Right ventricle myocardium inferior (tissue), 1 donor: ENCODE measurements around the gene TNIK. TPM values are rescaled to one million over a fixed set of nuclear protein-coding genes. Genes with fewer than 3 reads are reported as not detected.

Source experiments
- ATAC-seq: fragments of 200-7000 bp; cut with Tn5 transposase; one replicate; pipeline ENCODE4 v1.9.1; 2020; ENCODE audit warnings: mild to moderate bottlenecking, moderate library complexity
- DNase-seq: peaks from one replicate; pipeline ENCODE4 v3.0.0; 2021; ENCODE audit errors: missing footprints
- intact Hi-C: fragments of 100-400 bp; cut with DNase I; formaldehyde crosslinking; loops from one replicate; pipeline ENCODE4 v1.11.0; 2022
- total RNA-seq: library from RNA; stranded (reverse); fragmentation: NEBNext Ultra II Directional; extraction: Animal tissue kit (Norgen Biotek cat#: 25700); gene quantifications from one replicate; pipeline ENCODE4 v1.2.1, GENCODE V29; 2021
- donor health status: DM: no; HTN: yes; CAD: no; lungs with severe emphysema.

TNIK gene
- total RNA-seq, 1 donor from 2014 or later, result 29.1 TPM

DNA sequence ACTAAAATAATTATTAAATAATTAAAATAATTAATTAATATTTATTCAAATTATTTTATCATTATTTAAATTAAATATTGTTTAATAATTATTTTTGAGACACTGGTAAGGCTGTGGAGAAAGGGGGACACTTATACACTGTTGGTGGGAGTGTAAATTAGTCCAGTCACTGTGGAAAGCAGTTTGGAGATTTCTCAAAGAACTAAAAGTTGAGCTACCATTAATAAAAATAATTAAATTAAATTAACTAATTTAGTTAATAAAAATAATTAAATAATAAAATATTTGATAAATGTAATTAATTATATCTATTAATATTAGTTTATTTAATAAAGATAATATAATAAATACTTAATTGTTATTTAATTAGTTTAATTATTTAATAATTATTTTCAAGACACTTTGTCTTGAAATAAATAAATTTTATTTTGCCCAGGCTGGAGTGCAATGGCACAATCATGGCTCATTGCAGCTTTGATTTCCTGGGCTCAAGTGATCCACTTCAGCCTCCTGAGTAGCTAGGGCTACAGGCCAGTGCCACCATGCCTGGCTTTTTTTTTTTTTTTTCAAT is 16.4 kb upstream of the TNIK start:
- DNase-seq, result no peak
- intact Hi-C loops, result no loop called here
- no peak for ATAC-seq

DNA sequence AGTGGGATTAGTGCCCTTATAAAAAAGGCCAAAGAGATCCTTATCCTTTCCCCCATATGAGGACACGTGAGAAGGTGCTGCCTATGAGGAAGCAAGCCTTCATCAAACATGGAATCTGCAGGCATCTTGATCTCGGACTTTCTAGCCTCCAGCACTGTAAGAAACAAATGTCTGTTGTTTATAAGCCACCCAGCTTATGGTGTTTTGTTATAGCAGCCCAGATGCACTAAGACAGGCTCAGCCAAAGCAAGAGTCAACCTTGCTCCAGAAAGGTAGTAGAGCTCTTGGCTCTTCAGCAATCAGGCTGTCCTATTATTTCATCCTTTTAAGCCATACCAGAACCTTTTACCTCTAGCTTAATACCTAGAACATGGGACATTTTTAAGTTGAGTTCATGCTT is 12.3 kb upstream of the TNIK start:
- DNase-seq (no peak), ATAC-seq (no peak)
- intact Hi-C loops, result no loop called here

DNA sequence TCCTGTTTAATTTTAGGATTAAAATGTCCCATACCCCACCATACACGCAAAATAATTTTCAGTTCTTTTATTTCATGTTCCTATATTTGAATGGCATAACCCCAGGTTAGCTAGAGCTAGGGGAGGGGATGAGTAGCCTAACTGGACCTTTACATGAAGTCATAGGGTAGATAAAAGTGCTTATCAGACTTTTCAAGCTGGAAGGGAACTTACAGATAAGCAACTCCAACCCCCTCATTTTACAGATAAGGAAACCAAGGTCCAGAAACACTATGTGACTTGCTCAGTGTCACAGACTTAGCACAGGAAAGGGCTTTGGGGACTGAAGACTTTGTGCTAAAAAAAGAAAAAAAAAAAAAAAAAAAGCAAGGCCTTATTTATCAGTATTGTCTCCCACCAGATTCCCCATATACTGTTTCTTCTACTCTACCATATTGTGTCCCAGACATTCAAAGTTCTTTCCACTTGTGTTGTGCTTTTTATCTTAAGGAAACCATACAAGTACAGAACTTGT is 10.6 kb upstream of the TNIK start:
- ATAC-seq (no peak), DNase-seq (no peak)
- intact Hi-C loops, result no loop called here

DNA sequence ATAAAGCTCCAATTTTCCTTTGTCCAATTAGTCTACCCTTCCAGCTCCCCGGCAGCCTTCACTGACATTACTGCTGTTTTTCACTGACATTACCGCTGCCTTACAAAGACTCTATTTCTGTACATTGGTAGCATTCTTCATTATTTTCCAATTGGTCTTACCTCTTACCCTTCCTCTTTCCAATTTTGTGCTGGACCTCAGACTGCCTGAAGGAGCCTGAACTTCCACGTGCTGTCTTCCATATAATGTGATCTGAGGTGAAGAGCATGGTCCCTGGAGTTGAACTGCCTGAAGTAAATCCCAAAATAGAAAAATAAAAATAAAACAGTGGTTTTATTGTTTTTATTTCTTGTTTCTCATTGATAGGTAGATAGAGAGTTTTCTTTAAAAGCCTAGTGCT is 9.2 kb upstream of the TNIK start:
- no peak for DNase-seq
- intact Hi-C loops, result no loop called here

DNA sequence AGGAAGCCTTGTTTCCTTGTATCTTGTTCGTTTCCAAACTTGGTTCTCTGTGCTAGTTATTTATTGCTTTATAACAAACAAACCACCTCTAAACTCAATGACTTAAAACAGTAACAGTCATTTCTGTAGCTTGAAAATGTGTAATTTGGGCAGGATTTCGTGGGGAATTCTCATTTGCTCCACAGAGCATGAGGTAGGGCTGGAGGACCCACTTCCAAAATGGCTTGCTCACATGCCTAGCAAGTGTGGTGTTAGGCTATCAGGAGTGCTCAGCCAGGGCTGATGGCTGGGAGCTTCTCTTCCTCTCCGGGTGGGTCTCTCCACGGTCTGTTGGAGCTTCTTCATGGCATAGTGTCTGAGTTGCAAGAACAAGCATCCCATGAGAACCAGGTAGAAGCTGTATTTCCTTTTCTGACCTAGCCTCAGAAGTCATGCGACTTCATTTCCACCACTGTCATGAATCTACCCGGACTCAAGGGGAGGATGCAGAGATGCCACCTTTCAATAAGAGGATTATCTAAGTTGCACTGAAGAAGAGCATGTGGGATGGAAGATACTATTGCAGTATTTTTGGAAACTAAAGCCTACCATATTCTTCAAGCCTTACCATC is 8.2 kb upstream of the TNIK start:
- no peak for ATAC-seq
- DNase-seq, result no peak
- intact Hi-C loops, result no loop called here

More for the DNA sequence above, 9.2 kb upstream of the TNIK start:
- no peak for ATAC-seq

DNA sequence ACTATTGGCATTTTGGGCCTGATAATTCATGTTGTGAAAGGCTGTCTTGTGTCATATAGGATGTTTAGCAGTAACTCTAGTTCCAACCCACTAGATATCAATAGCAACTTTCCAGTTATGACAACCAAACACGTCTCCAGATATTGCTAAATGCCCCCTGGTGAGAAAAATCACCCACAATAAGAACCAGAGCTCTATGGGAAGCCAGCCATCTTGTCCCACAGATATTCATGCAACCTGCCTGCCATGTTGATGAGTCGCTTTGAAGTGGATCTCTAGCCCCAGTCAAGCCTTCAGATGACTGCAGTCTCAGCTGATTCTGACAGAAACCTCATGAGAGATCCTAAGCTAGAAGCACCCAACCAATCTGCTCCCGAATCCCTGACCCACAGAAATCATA is 5.6 kb upstream of the TNIK start:
- intact Hi-C loops, result no loop called here
- no peak for DNase-seq

DNA sequence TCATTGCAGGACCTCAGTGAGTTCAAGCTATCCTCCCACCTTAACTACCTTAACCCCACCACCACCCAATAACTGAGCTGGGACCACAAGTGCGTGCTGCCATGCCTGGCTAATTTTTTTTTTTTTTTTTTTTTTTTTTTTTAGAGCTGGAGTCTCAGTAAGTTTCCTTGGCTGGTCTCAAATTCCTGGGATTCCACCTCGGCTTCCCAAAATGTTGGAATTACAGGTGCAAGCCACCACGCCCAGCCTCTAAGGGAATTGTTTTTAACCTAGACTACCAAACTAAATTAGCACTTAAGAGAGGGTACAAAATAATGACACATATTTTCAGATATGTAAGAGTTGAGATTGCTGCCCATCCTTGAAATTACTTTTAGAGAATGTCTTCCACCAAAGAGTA is 4.3 kb upstream of the TNIK start:
- no peak for ATAC-seq
- no peak for DNase-seq
- intact Hi-C loops, result no loop called here

More for the DNA sequence above, 5.6 kb upstream of the TNIK start:
- no peak for ATAC-seq

DNA sequence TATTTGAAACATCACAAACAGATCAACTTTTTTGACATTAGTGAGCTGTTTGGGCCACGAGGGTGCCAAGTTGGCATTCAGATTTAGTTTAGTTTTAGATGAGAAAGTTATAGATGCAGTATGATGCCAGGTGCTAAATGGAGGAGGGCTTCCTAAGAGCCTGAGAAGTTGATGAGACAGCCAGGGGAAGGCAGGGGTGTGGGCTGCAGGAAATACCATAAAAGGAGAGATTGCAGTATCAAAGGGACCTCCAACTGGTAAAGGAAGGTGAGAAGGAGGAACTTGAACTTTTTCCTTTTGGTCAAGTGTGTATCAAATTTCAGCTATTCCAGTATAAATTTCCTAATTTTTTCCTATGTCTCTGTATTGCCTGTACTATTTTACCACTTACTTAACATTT is 2.0 kb upstream of the TNIK start:
- intact Hi-C loops, result no loop called here
- DNase-seq (no peak), ATAC-seq (no peak)

DNA sequence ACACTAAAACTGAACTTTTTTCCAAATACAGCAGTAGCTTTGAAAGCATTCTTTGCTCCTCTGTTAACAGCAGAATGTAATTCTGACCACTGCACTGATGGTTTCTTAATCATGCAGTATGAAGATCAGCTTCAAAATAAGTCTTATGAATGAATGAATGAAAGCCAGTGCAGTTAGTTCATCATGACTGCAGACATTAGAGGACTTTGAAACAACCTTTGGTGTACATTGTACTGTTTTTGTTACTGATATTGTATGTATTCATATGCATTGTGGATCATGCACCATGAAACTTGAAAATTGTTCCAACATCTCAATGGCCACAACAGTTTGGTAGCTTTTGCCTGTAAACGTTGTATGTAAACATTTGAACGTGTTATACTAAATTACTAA is 1.3 kb upstream of the TNIK start:
- intact Hi-C loops, result loop anchor here (2.0 kb wide), 1 partner anchor 103 kb away; no protein-coding TSS in a partner anchor
- ATAC-seq, result no peak

DNA sequence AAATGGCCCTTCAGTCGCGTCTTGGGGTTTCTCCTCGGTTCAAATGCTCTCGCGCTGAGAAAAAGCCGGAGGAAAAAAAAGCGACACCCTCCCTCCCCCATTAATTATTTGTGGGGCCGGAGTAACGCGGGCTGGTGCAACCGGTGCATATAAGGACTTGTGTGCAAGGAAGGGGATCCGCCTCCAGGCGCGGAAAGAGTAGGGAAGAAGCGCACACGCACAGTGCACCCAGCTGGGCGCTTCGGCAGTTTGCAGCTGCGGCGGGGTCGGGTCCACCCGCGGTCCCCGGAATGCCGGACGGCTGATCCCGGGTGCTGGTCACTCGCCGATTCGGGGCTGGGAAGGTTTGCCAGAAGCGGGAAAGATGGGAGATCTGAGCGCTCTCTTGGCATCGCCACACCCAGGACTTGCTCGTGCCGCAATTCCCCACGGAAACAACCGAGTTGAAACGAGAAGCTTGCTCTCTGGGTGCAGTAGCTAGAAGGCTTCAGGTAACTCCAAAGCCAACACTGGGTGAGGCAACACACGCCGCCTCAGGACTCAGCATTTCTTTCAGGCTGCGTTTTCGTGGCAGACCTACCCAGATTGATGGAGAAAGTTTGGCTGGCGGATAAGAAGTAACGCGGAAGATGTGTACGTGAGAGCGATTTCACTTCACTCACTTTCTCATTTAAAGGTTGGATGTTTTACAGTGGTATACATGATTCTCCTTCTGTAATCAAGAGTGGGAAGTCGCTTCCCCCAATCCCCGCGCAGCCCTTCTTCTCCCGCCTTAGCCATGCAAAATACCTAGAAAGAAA is 720 bp upstream of the TNIK start:
- peak; percentile 73 for ATAC-seq
- DNase-seq, result peak; percentile 81
- intact Hi-C loops, result loop anchor here (2.0 kb wide), 1 partner anchor 104 kb away; no protein-coding TSS in a partner anchor

More for the DNA sequence above, 1.3 kb upstream of the TNIK start:
- DNase-seq, result no peak

DNA sequence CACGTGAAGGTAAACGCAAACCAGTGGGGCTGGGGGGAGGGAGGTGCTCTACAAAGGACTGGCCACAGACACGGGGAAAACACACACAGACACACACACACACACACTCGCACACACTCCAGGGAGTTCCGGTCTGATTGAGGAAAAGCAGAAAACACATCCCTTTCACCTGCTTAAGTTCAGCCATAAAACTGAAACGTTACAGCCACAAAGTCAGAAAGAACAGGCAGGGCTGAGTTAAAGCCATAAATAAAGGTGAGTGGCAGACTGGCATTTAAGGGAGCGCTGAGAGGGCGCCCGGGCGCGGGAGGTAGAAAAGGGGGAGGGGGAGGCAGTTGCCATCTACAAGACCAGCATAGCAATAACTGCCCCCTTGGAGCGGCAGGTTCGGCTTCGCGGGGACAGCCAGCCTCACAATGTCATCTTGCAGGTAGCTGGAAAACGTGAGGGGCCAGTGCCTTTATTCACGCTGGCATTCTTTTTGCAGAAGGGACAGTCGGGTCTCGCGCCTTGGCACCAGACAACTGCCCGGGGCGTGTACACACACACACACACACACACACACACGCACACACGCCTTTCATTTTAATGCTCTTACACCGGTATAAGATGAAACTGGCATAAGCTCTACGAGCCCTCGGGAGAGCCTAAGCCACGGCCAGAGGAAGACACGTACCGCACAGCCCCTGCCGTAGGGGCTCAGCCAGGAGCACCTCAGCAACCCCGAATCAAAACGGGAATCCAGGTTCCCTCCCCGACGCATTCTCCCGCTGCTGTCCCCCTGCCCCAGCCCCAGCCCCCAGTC is 866 bp downstream of the TNIK start:
- no peak for DNase-seq
- intact Hi-C loops, result loop anchor here (2.0 to 5.0 kb wide), 3 partner anchors 57 to 271 kb away; no protein-coding TSS in a partner anchor
- ATAC-seq, result peak; percentile 24

DNA sequence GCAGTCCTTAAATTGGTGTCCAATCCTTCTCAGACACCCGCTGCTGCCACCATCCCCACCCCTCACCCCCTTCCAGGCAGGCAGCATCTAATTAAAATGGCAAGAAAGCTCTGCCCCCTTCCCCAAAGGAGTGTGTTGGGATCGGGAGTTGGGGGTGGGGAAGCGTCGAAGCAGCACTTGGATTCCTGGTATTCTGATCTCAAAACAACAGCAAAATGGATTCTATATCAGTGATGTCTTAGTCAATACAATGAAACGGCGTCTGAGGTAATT is 1.4 kb downstream of the TNIK start:
- intact Hi-C loops, result loop anchor here (2.0 to 5.0 kb wide), 3 partner anchors 56 to 270 kb away; no protein-coding TSS in a partner anchor
- ATAC-seq, result no peak

DNA sequence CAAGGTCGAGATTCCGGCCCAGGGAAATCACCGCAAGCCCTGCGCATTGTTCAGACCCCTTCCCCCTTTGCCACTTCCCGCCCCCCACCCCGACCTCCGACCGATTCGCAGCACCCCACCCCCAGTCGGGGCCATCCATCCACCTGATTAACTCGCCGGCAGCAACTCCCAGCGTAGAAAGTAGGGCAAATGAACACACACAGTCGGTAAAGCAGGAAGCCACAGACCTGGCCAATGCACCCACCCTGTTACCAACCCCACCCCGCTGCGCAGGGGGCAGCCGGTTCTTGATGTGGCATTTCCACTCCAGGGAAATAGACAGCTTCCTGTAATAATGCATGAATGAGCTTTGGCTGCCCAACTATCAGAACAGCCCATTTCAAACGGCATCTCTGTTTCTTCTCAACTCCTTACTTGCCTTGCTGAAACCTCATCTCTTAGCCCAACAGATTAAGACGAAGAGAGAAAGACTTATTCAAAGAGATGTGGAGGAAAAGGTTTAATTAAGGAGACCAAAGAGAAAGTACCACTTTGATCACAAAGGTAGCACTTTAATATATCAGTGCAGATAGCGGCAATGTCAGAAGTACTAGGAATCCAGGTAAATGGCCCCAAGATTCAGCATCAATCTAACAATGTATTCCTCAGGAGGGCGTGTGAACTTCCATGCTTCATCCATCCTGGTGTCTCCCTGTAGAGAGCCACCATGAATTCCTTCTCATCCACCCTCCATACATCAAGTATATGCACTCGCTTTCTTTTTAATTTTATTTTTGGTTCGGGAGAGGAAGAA is 1.9 kb downstream of the TNIK start:
- ATAC-seq (no peak), DNase-seq (no peak)
- intact Hi-C loops, result loop anchor here (2.0 to 5.0 kb wide), 3 partner anchors 56 to 269 kb away; no protein-coding TSS in a partner anchor

More for the DNA sequence above, 1.4 kb downstream of the TNIK start:
- DNase-seq, result no peak

DNA sequence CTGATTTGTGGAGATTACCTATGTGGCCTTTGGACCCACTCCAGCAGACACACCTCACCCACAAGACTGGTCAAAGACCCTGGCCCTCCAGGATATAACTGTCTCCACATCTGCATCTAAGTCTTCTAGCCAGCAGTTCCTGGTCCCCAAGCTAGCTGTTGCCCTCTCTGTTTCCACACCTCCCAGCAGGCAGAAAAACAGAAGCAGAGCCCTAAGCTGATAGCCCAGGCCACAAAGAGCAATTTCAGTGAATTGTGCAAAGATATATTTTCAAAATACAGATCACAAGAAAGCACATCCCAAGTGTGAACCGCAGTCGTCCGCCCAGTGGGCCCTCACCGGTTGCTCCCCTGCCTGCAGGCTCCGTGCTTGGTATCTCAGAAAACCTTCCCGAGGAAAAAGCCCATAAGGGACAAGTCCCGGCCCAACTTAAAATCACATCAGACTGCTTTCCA is 2.6 kb downstream of the TNIK start:
- DNase-seq (no peak), ATAC-seq (no peak)
- intact Hi-C loops, result loop anchor here (2.0 to 5.0 kb wide), 3 partner anchors 55 to 269 kb away; no protein-coding TSS in a partner anchor

DNA sequence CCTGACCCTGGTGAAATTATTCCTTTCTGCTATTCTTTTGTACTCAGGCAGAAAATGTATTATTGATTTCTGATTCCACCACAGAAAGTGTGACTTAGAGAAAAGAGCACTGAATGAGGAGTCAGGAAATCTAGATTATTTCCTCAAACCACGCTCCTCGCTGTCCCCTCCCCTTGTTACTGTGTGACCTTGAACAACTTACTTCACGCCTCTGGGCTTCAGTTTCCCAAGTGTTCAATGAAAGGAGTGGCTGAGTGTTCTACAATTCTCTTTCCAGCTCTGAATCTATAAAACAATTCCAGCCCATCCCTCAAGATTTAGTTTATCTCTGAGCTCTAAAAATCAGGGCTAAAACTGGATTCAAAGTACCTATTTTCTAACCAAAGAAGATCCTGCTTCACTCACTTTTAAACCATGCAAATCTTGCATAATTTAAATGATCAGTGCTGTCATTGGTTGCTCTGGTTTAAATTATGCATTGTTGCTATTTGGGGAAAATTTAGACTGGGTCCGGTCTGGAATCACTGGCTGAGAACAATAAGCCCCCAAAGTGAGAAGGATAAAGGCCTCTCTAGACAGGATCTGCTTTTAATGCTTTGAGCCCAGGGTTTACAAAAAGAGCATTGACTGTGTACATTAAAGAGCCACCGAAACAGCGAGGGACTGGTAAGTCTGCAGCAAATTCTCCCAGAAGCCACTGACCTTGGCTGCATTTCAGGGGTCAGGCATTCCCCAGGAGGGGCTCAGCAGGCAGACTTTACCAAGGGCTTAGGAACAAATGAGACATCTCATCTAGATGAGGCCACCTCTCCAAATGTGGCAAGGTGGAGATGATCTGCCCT is 3.2 kb downstream of the TNIK start:
- no peak for ATAC-seq
- DNase-seq, result no peak
- intact Hi-C loops, result loop anchor here (5.0 kb wide), 2 partner anchors 55 to 135 kb away; no protein-coding TSS in a partner anchor

DNA sequence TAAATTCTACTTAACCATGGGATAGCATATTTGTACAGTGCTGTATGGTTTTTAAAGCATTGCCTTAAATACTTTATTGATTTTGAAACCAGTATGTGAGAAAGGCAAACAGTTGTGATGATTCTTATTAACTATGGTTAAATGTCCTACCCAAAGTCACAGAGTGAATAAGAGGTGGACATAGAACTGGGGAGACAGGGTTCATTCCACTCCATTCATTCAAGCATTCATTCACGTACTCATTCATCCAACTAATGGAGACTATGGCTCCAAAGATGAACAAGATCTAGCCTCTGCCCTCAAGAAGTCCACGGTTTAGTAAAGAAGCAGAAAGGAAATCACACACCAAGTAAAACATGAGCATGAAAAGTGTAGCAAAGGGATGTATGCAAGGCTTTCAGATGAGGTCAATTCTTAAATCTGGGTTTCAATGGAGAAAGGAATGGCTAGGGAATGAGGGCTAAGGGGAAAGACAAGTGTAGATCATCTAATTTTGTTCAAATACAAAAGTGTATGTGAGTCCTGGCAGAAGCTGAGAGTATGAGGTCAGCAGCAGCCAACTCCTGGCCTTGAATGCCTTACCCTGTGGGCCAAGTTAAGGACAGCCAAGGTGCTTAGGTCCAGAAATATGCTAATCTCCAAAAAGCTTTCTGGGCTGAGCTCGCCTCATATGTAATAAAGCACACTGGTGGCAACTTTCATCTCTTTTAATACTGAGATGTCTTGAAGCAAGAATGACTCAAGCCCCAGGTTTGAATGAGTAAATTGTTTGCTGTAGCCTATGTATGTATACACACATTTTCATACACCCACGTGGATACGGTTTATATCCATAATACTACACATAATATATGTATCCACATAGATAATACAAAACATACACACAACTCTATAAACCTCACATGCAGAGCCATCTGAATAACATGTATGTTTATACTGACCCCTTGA is 4.3 kb downstream of the TNIK start:
- ATAC-seq (peak; percentile 29), DNase-seq (no peak)
- intact Hi-C loops, result loop anchor here (5.0 kb wide), 2 partner anchors 54 to 134 kb away; no protein-coding TSS in a partner anchor
